SU-DHL-6 (cell line): ENCODE data around the gene MATN1.
A peak's percentile ranks its signal among the peaks of the same experiment; 100 is the strongest.

ENCODE experiments used
- H2AFZ ChIP-seq: fragments of 200-600 bp; sonication (generic); 2 replicates; pipeline ENCODE4 v1.6.1; 2014; ENCODE audit warnings: low read depth, mild to moderate bottlenecking, moderate library complexity, mixed read lengths, antibody characterized with exemption, low read length; ENCODE audit not compliant: severe bottlenecking
- H3F3A ChIP-seq: fragments of 200-600 bp; shearing (Covaris generic); 2 replicates; pipeline ENCODE4 v1.6.0; 2016; ENCODE audit warnings: antibody characterized with exemption, mild to moderate bottlenecking; ENCODE audit not compliant: insufficient read depth
- H3K27ac ChIP-seq: fragments of 200-600 bp; sonication (generic); 2 replicates; pipeline ENCODE4 v1.5.1; 2016; ENCODE audit warnings: low read depth, mild to moderate bottlenecking, low read length, moderate library complexity, mixed read lengths
- H3K27me3 ChIP-seq: fragments of 200-600 bp; sonication (generic), shearing (Covaris generic); 2 replicates; pipeline ENCODE4 v1.6.0; 2014; ENCODE audit warnings: mild to moderate bottlenecking, low read length
- H3K36me3 ChIP-seq: fragments of 200-600 bp; sonication (generic); 2 replicates; pipeline ENCODE4 v1.6.1; 2014; ENCODE audit warnings: mild to moderate bottlenecking, low read length, mixed read lengths
- H3K4me2 ChIP-seq: fragments of 300-600, 200-600 bp; shearing (Covaris generic), sonication (generic); 2 replicates; pipeline ENCODE4 v1.6.0; 2014; ENCODE audit warnings: low read length, low read depth, mild to moderate bottlenecking; ENCODE audit not compliant: poor library complexity, severe bottlenecking
- H3K4me3 ChIP-seq: fragments of 200-600 bp; sonication (generic); 2 replicates; pipeline ENCODE4 v1.5.1; 2014; ENCODE audit warnings: antibody characterized with exemption, low read length, mild to moderate bottlenecking, mixed read lengths; ENCODE audit not compliant: insufficient read depth, poor library complexity, severe bottlenecking
- H3K79me2 ChIP-seq: fragments of 200-600 bp; sonication (generic); 2 replicates; pipeline ENCODE4 v1.6.1; 2014; ENCODE audit warnings: mild to moderate bottlenecking, low read length, moderate library complexity; ENCODE audit not compliant: insufficient read depth
- H3K9ac ChIP-seq: fragments of 200-600 bp; sonication (generic); 2 replicates; pipeline ENCODE4 v1.7.0; 2014; ENCODE audit warnings: mild to moderate bottlenecking, low read length
- H3K9me2 ChIP-seq: fragments of 200-600 bp; sonication (generic); replicated peaks from 2 replicates; pipeline ENCODE4 v1.6.1; 2014; ENCODE audit warnings: low read length; ENCODE audit not compliant: insufficient read depth
- H3K9me3 ChIP-seq: fragments of 200-600 bp; sonication (generic); 2 replicates; pipeline ENCODE4 v1.6.1; 2014; ENCODE audit warnings: low read length, mixed read lengths; ENCODE audit not compliant: insufficient read depth
- H4K20me1 ChIP-seq: fragments of 200-600 bp; sonication (generic); 2 replicates; pipeline ENCODE4 v1.6.1; 2014; ENCODE audit warnings: low read depth, mild to moderate bottlenecking, antibody characterized with exemption, low read length, moderate library complexity, mixed read lengths
- CTCF ChIP-seq: fragments of 200-600 bp; sonication (generic); IDR thresholded peaks from one replicate; pipeline ENCODE4 v1.5.1; 2017; ENCODE audit warnings: antibody characterized with exemption, mild to moderate bottlenecking, low read length, moderate library complexity; ENCODE audit not compliant: insufficient read depth, poor library complexity, severe bottlenecking
- EZH2phosphoT487 ChIP-seq: fragments of 200-600 bp; sonication (generic), shearing (Covaris generic); conservative IDR thresholded peaks from 2 replicates; pipeline ENCODE4 v1.6.1; 2018; ENCODE audit warnings: mild to moderate bottlenecking, antibody characterized with exemption, low read length, moderate library complexity, mixed read lengths

The MATN1 gene

GRCh38 chr1:30756545-30757351 is 33.4 kb upstream of the MATN1 start:
- H3K36me3 ChIP-seq, result no peaks in the 10 kb centered on the region
- peak overlapping the region; percentile 90 for H3K27ac ChIP-seq
- no peaks in the 10 kb centered on the region for H3K27me3 ChIP-seq
- TF ChIP-seq CTCF, result no peak
- TF ChIP-seq EZH2phosphoT487, result no peak
- peak overlapping the region; percentile 86 for H3K9ac ChIP-seq
- H3K4me2 ChIP-seq, result peak overlapping the region; percentile 71
- H2AFZ ChIP-seq, result no peak overlapping the region
- H3K9me2 ChIP-seq, result no peaks in the 10 kb centered on the region
- peaks cover 79% of the 10 kb centered on the region for H3F3A ChIP-seq
- peaks cover 62% of the 10 kb centered on the region for H3K79me2 ChIP-seq
- H3K9me3 ChIP-seq, result no peaks in the 10 kb centered on the region
- no peaks in the 10 kb centered on the region for H4K20me1 ChIP-seq
- H3K4me3 ChIP-seq, result peak overlapping the region; percentile 85

- Histone ChIP-seq H3K27ac (peak overlapping the region; percentile 90), H3K9ac (peak overlapping the region; percentile 86), H4K20me1 (no peaks in the 10 kb centered on the region), H3K4me2 (peak overlapping the region; percentile 71), H2AFZ (no peak overlapping the region), H3K9me3 (no peaks in the 10 kb centered on the region), H3F3A (peaks cover 81% of the 10 kb centered on the region), H3K36me3 (no peaks in the 10 kb centered on the region), H3K79me2 (peaks cover 68% of the 10 kb centered on the region), H3K4me3 (peak overlapping the region; percentile 85), H3K27me3 (no peaks in the 10 kb centered on the region), H3K9me2 (no peaks in the 10 kb centered on the region)
- TF ChIP-seq EZH2phosphoT487 (no peak), CTCF (no peak)
Observed at GRCh38 chr1:30756206-30756544, 32.8 kb upstream of the MATN1 start.

GRCh38 chr1:30755746-30756145 is 32.4 kb upstream of the MATN1 start:
- peaks cover 70% of the 10 kb centered on the region for H3K79me2 ChIP-seq
- H3F3A ChIP-seq, result peaks cover 81% of the 10 kb centered on the region
- peak overlapping the region; percentile 86 for H3K9ac ChIP-seq
- no peaks in the 10 kb centered on the region for H4K20me1 ChIP-seq
- peak overlapping the region; percentile 71 for H3K4me2 ChIP-seq
- no peaks in the 10 kb centered on the region for H3K9me3 ChIP-seq
- H3K36me3 ChIP-seq, result no peaks in the 10 kb centered on the region
- no peak overlapping the region for H2AFZ ChIP-seq
- no peaks in the 10 kb centered on the region for H3K27me3 ChIP-seq
- peak overlapping the region; percentile 90 for H3K27ac ChIP-seq
- H3K9me2 ChIP-seq, result no peaks in the 10 kb centered on the region
- TF ChIP-seq EZH2phosphoT487, result no peak
- TF ChIP-seq CTCF, result peak; percentile 25
- peak overlapping the region; percentile 85 for H3K4me3 ChIP-seq
